CD4-positive, CD25-positive, alpha-beta regulatory T cell (primary cell): Measurements from ENCODE around the gene SMARCA2. TPM values are rescaled to one million over a fixed set of nuclear protein-coding genes. Genes with fewer than 3 reads are reported as not detected.
A peak's percentile ranks its signal among the peaks of the same experiment; 100 is the strongest.

Experiments used
- ATAC-seq, 2 donors: fragments of 150-1000 bp; cut with Tn5 transposase; one replicate each; pipeline ENCODE4 v1.10.0; 2021; ENCODE audit warnings: low read depth in 2 of 2, moderate number of reproducible peaks in 2 of 2, moderate library complexity in 1 of 2
- DNase-seq, 3 donors: peaks; one replicate each; pipeline versions ENCODE4 v3.0.0 to v3.0.0-alpha.2; 2012 to 2022; ENCODE audit warnings: mixed read lengths in 1 of 3
- H3K27ac ChIP-seq: one replicate; pipeline ENCODE4 v1.7.0; 2013; ENCODE audit warnings: mild to moderate bottlenecking, low read length; ENCODE audit not compliant: insufficient read depth, poor library complexity, severe bottlenecking
- H3K27me3 ChIP-seq: one replicate; pipeline ENCODE4 v1.7.0; 2013; ENCODE audit warnings: low read length; ENCODE audit not compliant: control insufficient read depth, insufficient read depth
- H3K36me3 ChIP-seq: one replicate; pipeline ENCODE4 v1.7.0; 2013; ENCODE audit warnings: mild to moderate bottlenecking, low read length, moderate library complexity; ENCODE audit not compliant: control insufficient read depth, insufficient read depth
- H3K4me1 ChIP-seq: 2 replicates; pipeline ENCODE4 v1.7.0; 2013; ENCODE audit warnings: mild to moderate bottlenecking, low read length; ENCODE audit not compliant: insufficient read depth, control insufficient read depth, poor library complexity, severe bottlenecking
- H3K4me3 ChIP-seq: one replicate; pipeline ENCODE4 v1.7.0; 2013; ENCODE audit warnings: low read depth, mild to moderate bottlenecking, low read length, moderate library complexity
- H3K9me3 ChIP-seq, 2 experiments: 1 replicate in 1 of 2; 2 replicates in 1 of 2; pipeline ENCODE4 v1.7.0; 2013; ENCODE audit warnings: low read length in 2 of 2, mild to moderate bottlenecking in 1 of 2, moderate library complexity in 1 of 2; ENCODE audit not compliant: control insufficient read depth in 2 of 2
- H3K27ac Mint-ChIP-seq, 3 donors: one replicate each; pipeline ENCODE4 v1.8.0; 2020 to 2022; ENCODE audit warnings: mild to moderate bottlenecking in 3 of 3, mixed read lengths in 3 of 3, moderate library complexity in 2 of 3
- H3K27me3 Mint-ChIP-seq: one replicate; pipeline ENCODE4 v1.8.0; 2022; ENCODE audit warnings: mild to moderate bottlenecking, mixed read lengths
- H3K36me3 Mint-ChIP-seq: one replicate; pipeline ENCODE4 v1.8.0; 2020; ENCODE audit warnings: mixed read lengths
- H3K4me1 Mint-ChIP-seq, 4 donors: one replicate each; pipeline ENCODE4 v1.8.0; 2020 to 2022; ENCODE audit warnings: mixed read lengths in 4 of 4, mild to moderate bottlenecking in 1 of 4
- H3K4me3 Mint-ChIP-seq, 4 donors: one replicate each; pipeline ENCODE4 v1.8.0; 2020 to 2022; ENCODE audit warnings: mild to moderate bottlenecking in 4 of 4, mixed read lengths in 4 of 4, moderate library complexity in 3 of 4
- H3K9me3 Mint-ChIP-seq, 7 donors: one replicate each; pipeline ENCODE4 v1.8.0; 2020 to 2022; ENCODE audit warnings: mixed read lengths in 7 of 7, mild to moderate bottlenecking in 3 of 7, moderate library complexity in 2 of 7
- polyA plus RNA-seq, 4 donors: library from polyadenylated mRNA; unstranded; fragments of 300-500 nt; fragmentation: Illumina TruSeq; gene quantifications; one replicate each; pipeline ENCODE4 v1.2.3, GENCODE V29; 2021
- total RNA-seq: library from RNA; stranded (reverse); gene quantifications from one replicate; pipeline ENCODE4 v1.2.3, GENCODE V29; 2022

The SMARCA2 gene
- total and polyA plus RNA-seq, 5 donors from 2014 or later, result 28.7 to 298 (median 37.8) TPM

- no peak overlapping the region for H3K4me3 ChIP-seq
- H3K4me1 Mint-ChIP-seq, result peaks cover 5 to 19% (median 14%) of the 10 kb centered on the region in 4 donors
- peaks cover 42% of the 10 kb centered on the region for H3K27me3 Mint-ChIP-seq
- peaks cover 5 to 6% of the 10 kb centered on the region in 2 experiments for H3K9me3 ChIP-seq
- ATAC-seq (no peak), DNase-seq (no peak)
- no peak overlapping the region for H3K27ac Mint-ChIP-seq
- no peaks in the 10 kb centered on the region for H3K36me3 ChIP-seq
- H3K9me3 Mint-ChIP-seq, result peaks cover 0 to 9% (median 2%) of the 10 kb centered on the region in 7 donors
- H3K27me3 ChIP-seq, result peaks cover 20% of the 10 kb centered on the region
- H3K4me3 Mint-ChIP-seq, result peak overlapping the region in 3 of 4 donors; percentile 57 to 81 (median 62)
- H3K36me3 Mint-ChIP-seq, result no peaks in the 10 kb centered on the region
- H3K27ac ChIP-seq, result no peak overlapping the region
- H3K4me1 ChIP-seq, result peaks cover 9% of the 10 kb centered on the region
Measured at GRCh38 chr9:2241461-2241835, 226.3 kb downstream of the SMARCA2 start.

DNA sequence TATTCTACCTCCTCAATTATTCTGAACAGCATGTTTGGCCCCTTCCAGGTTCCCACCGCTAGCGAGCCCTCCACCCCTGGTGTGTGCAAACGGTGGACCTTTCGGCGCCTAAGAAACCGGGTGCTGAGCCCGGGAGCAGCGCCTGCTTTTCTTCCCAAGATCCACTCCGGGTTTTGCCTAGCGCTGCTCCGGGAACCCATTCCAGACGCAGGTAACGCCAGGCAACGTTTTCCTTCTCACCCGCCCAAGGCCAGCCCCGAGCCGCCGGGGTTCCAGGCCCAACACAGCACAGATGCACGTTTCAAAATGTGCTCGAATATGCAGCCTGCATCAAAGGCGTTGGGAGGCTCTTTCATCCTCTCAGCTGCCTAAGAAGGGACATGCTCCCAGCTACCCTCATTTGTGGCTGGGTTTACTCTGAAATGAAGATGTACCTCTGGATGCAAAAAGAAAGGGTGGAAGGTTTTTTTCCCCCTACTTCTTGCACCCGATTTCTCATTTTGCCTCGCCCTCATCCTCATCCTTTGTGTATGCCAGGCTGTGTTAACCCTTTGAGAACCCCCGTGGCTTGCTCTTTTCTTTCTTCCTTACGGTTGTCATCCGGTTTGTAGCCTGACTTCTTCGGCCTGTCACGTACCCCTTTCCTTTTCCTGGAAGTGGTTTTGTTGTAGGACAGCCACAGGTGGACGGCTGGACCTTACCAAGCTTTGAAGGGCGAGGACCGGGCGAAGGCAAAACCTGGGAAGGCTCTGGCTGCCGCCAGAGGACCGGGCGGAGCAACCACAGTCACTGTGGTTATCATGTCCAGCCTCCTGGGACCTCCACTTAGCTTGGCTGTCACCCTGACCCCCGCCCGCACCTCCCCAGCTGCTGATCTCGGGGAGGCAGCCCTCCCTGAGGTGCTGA is 226.9 kb downstream of the SMARCA2 start:
- Histone ChIP-seq H3K27ac (no peak overlapping the region), H3K36me3 (no peaks in the 10 kb centered on the region), H3K27me3 (peaks cover 20% of the 10 kb centered on the region), H3K4me3 (peak overlapping the region; percentile 52), H3K4me1 (peaks cover 9% of the 10 kb centered on the region), H3K9me3 (peaks cover 5 to 6% of the 10 kb centered on the region in 2 experiments)
- peak; percentile 1 to 75 (median 34) for DNase-seq
- no peaks in the 10 kb centered on the region for H3K36me3 Mint-ChIP-seq
- H3K27ac Mint-ChIP-seq, result peak overlapping the region in 1 of 3 donors; percentile 6
- H3K9me3 Mint-ChIP-seq, result peaks cover 0 to 9% (median 2%) of the 10 kb centered on the region in 7 donors
- H3K27me3 Mint-ChIP-seq, result peaks cover 42% of the 10 kb centered on the region
- ATAC-seq, result peak; percentile 50 to 64
- peaks cover 5 to 19% (median 14%) of the 10 kb centered on the region in 4 donors for H3K4me1 Mint-ChIP-seq
- H3K4me3 Mint-ChIP-seq, result peak overlapping the region; percentile 29 to 81 (median 60)

- Histone ChIP-seq H3K4me3 (no peak overlapping the region), H3K27ac (no peak overlapping the region), H3K27me3 (peaks cover 20% of the 10 kb centered on the region), H3K4me1 (peaks cover 9% of the 10 kb centered on the region), H3K9me3 (peaks cover 5 to 6% of the 10 kb centered on the region in 2 experiments), H3K36me3 (no peaks in the 10 kb centered on the region)
- Mint-ChIP-seq H3K9me3 (peaks cover 0 to 9% (median 2%) of the 10 kb centered on the region in 7 donors), H3K27me3 (peaks cover 42% of the 10 kb centered on the region), H3K4me1 (peaks cover 5 to 19% (median 14%) of the 10 kb centered on the region in 4 donors), H3K4me3 (peak overlapping the region in 2 of 4 donors; percentile 2 to 77), H3K36me3 (no peaks in the 10 kb centered on the region), H3K27ac (no peak overlapping the region)
- DNase-seq, result no peak
- ATAC-seq, result no peak
Measured at GRCh38 chr9:2242831-2243330, 227.7 kb downstream of the SMARCA2 start.
